Measurements from ENCODE around the gene DSG3. TPM values are rescaled to one million over a fixed set of nuclear protein-coding genes. Genes with fewer than 3 reads are reported as not detected.

DSG3 gene
- total RNA-seq, 1 experiment from 2014 or later: 0.04 TPM

- H3K9ac ChIP-seq (ENCODE audit: extremely low read depth, insufficient read length, low read length): no peak overlapping the region
- no peaks in the 10 kb centered on the region for H3K23me2 ChIP-seq (ENCODE audit: insufficient read length, low read depth, low read length, poor library complexity, severe bottlenecking)
- no peak overlapping the region for H2AK5ac ChIP-seq (ENCODE audit: insufficient read length, low read length)
- WGBS (ENCODE audit: extremely low coverage, insufficient read length, low lambda C conversion rate): no CpG with 5 or more reads among the region's 1 CpG
- Mint-ChIP-seq H3K4me3 (no peak overlapping the region), H3K36me3 (ENCODE audit: insufficient read depth in 1 of 3, low read depth in 3 of 3) (peaks cover 0 to 7% (median 0%) of the 10 kb centered on the region in 3 experiments; a peak in 2 of 7 replicates), H3K9me3 (peaks cover 5 to 9% of the 10 kb centered on the region in 2 experiments; a peak in 4 of 5 replicates), H3K4me1 (peaks cover 0 to 4% of the 10 kb centered on the region in 2 experiments; a peak in 3 of 4 replicates), H3K27me3 (ENCODE audit: low read depth) (no peaks in the 10 kb centered on the region), H3K27ac (no peak overlapping the region)
- H2BK15ac ChIP-seq (ENCODE audit: low read depth, low read length): no peak overlapping the region
- H2BK5ac ChIP-seq (ENCODE audit: insufficient read length, low read length): no peak overlapping the region
- H4K91ac ChIP-seq (ENCODE audit: insufficient read length, low read depth, low read length): no peak overlapping the region
- H2BK120ac ChIP-seq (ENCODE audit: low read depth, low read length, poor library complexity, severe bottlenecking): no peak overlapping the region
- no peak overlapping the region for H3K4ac ChIP-seq (ENCODE audit: low read depth, low read length)
- H3K79me1 ChIP-seq (ENCODE audit: insufficient read depth, low read depth, low read length, poor library complexity, severe bottlenecking): no peaks in the 10 kb centered on the region
- H3T11ph ChIP-seq (ENCODE audit: low read length): no peak overlapping the region
- no peaks in the 10 kb centered on the region for H3K27me3 ChIP-seq (ENCODE audit: insufficient read depth, low read length)
- H4K20me1 ChIP-seq (ENCODE audit: control insufficient read depth, insufficient read depth, insufficient read length): no peaks in the 10 kb centered on the region
- no peaks in the 10 kb centered on the region for H3K79me2 ChIP-seq (ENCODE audit: insufficient read depth, low read length)
- H3K23ac ChIP-seq (ENCODE audit: insufficient read length, low read depth, low read length): no peak overlapping the region
- no peak overlapping the region for H4K8ac ChIP-seq (replicated peaks; ENCODE audit: insufficient read length, low read depth, low read length)
- no peak overlapping the region for H4K5ac ChIP-seq (ENCODE audit: insufficient read length, low read depth, low read length)
- no peak for TF ChIP-seq CTCF (conservative IDR thresholded peaks at IDR 0.05)
- H3K4me1 ChIP-seq (ENCODE audit: insufficient read depth, low read length): no peaks in the 10 kb centered on the region
- no peak for DNase-seq
- no peak overlapping the region for H3K56ac ChIP-seq (ENCODE audit: insufficient read length, low read depth, low read length)
- H3K14ac ChIP-seq (ENCODE audit: insufficient read depth, low read length): no peak overlapping the region
- H2BK12ac ChIP-seq (ENCODE audit: insufficient read length, low read depth, low read length): no peak overlapping the region
- no peaks in the 10 kb centered on the region for H3K9me3 ChIP-seq (ENCODE audit: control insufficient read depth, low read depth, low read length)
- no peak overlapping the region for H2AFZ ChIP-seq (ENCODE audit: low read length)
- H3K27ac ChIP-seq (ENCODE audit: insufficient read length, low read depth, low read length): no peak overlapping the region
- no peak overlapping the region for H2BK20ac ChIP-seq (ENCODE audit: low read depth, low read length, poor library complexity, severe bottlenecking)
- no peak overlapping the region for H3K4me2 ChIP-seq (ENCODE audit: insufficient read depth, insufficient read length, low read length)
- H3K18ac ChIP-seq (ENCODE audit: insufficient read length, low read depth, low read length): no peak overlapping the region
Observed at GRCh38 chr18:31482051-31482450, 34.5 kb downstream of the DSG3 start.
